Activated naive CD4-positive, alpha-beta T cell treated with anti-CD3 and anti-CD28 coated beads for 36 hours (primary cell): ENCODE results near the gene FAM78A. TPM values are rescaled to one million over a fixed set of nuclear protein-coding genes. Genes with fewer than 3 reads are reported as not detected.

Experiments
- CTCF ChIA-PET: fragments of 350-600 bp; sonication (Branson Sonifier 250); formaldehyde crosslinking; loops from one replicate; lab custom pipeline; 2021; ENCODE audit warnings: antibody characterized with exemption; lab: Charles Lee
- DNase-seq: peaks from one replicate; pipeline ENCODE4 v3.0.0-alpha.2; 2020
- H3K27ac Mint-ChIP-seq: one replicate; pipeline ENCODE4 v1.8.0; 2021; ENCODE audit warnings: mild to moderate bottlenecking, mixed read lengths
- H3K27me3 Mint-ChIP-seq: one replicate; pipeline ENCODE4 v1.8.0; 2021; ENCODE audit warnings: low read depth, mixed read lengths
- H3K36me3 Mint-ChIP-seq: one replicate; pipeline ENCODE4 v1.8.0; 2021; ENCODE audit warnings: low read depth, mixed read lengths
- H3K4me1 Mint-ChIP-seq: one replicate; pipeline ENCODE4 v1.8.0; 2021; ENCODE audit warnings: low read depth, mixed read lengths
- H3K4me3 Mint-ChIP-seq: one replicate; pipeline ENCODE4 v1.8.0; 2021; ENCODE audit warnings: mild to moderate bottlenecking, moderate library complexity, mixed read lengths
- H3K9me3 Mint-ChIP-seq: one replicate; pipeline ENCODE4 v1.8.0; 2021; ENCODE audit warnings: mixed read lengths
- intact Hi-C: fragments of 100-400 bp; cut with micrococcal nuclease; formaldehyde crosslinking; loops from one replicate; pipeline ENCODE4 v1.15.1; 2023
- total RNA-seq, 2 experiments: library from RNA; stranded (reverse); gene quantifications; one replicate each; pipeline ENCODE4 v1.2.3, GENCODE V29; 2021

FAM78A gene
- total RNA-seq, 2 experiments from 2014 or later, result 24.1 to 24.7 TPM

- intact Hi-C loops, result no loop called here
- CTCF ChIA-PET, result interaction anchor here (1.4 kb wide), 1 partner anchor 50 kb away, joined by 3 read pairs; no protein-coding TSS in a partner anchor
- Mint-ChIP-seq H3K27ac (no peak overlapping the region), H3K9me3 (no peaks in the 10 kb centered on the region), H3K4me3 (no peak overlapping the region), H3K27me3 (no peaks in the 10 kb centered on the region), H3K4me1 (no peaks in the 10 kb centered on the region), H3K36me3 (no peaks in the 10 kb centered on the region)
- no peak for DNase-seq
These were observed 23.1 kb upstream of the FAM78A start for GRCh38 chr9:131299346-131299960.

- intact Hi-C loops, result no loop called here
- no peak for DNase-seq
- Mint-ChIP-seq H3K27me3 (no peaks in the 10 kb centered on the region), H3K9me3 (no peaks in the 10 kb centered on the region), H3K27ac (no peak overlapping the region), H3K4me3 (no peak overlapping the region), H3K4me1 (no peaks in the 10 kb centered on the region), H3K36me3 (no peaks in the 10 kb centered on the region)
- CTCF ChIA-PET, result interaction anchor here (1.4 kb wide), 1 partner anchor 51 kb away, joined by 3 read pairs; no protein-coding TSS in a partner anchor
These were observed 22.5 kb upstream of the FAM78A start for GRCh38 chr9:131298816-131299215.

- Mint-ChIP-seq H3K4me3 (no peak overlapping the region), H3K27ac (no peak overlapping the region), H3K27me3 (no peaks in the 10 kb centered on the region), H3K36me3 (no peaks in the 10 kb centered on the region), H3K9me3 (no peaks in the 10 kb centered on the region), H3K4me1 (no peaks in the 10 kb centered on the region)
- no peak for DNase-seq
- intact Hi-C loops, result no loop called here
- CTCF ChIA-PET, result interaction anchor here (1.4 kb wide), 1 partner anchor 51 kb away, joined by 3 read pairs; no protein-coding TSS in a partner anchor
These were observed 22.0 kb upstream of the FAM78A start for GRCh38 chr9:131298341-131298740.

- H3K4me3 Mint-ChIP-seq, result no peak overlapping the region
- H3K27ac Mint-ChIP-seq, result no peak overlapping the region
- DNase-seq, result no peak
These were observed 21.6 kb upstream of the FAM78A start for GRCh38 chr9:131297903-131298302.

GRCh38 chr9:131296906-131297500 is 20.7 kb upstream of the FAM78A start:
- no peak for DNase-seq
- intact Hi-C loops, result no loop called here
- CTCF ChIA-PET, result no interaction called here
- Mint-ChIP-seq H3K4me3 (no peak overlapping the region), H3K27me3 (no peaks in the 10 kb centered on the region), H3K36me3 (no peaks in the 10 kb centered on the region), H3K9me3 (no peaks in the 10 kb centered on the region), H3K4me1 (no peaks in the 10 kb centered on the region), H3K27ac (no peak overlapping the region)

More at GRCh38 chr9:131297903-131298302, 21.6 kb upstream of the FAM78A start:
- no peaks in the 10 kb centered on the region for H3K4me1 Mint-ChIP-seq
- CTCF ChIA-PET, result interaction anchor here (1.4 kb wide), 1 partner anchor 52 kb away, joined by 3 read pairs; no protein-coding TSS in a partner anchor
- intact Hi-C loops, result no loop called here
- no peaks in the 10 kb centered on the region for H3K9me3 Mint-ChIP-seq
- H3K27me3 Mint-ChIP-seq, result no peaks in the 10 kb centered on the region
- H3K36me3 Mint-ChIP-seq, result no peaks in the 10 kb centered on the region

- CTCF ChIA-PET, result no interaction called here
- no peaks in the 10 kb centered on the region for H3K4me1 Mint-ChIP-seq
- no peak for DNase-seq
- H3K9me3 Mint-ChIP-seq, result no peaks in the 10 kb centered on the region
- no peak overlapping the region for H3K4me3 Mint-ChIP-seq
- H3K36me3 Mint-ChIP-seq, result no peaks in the 10 kb centered on the region
- H3K27ac Mint-ChIP-seq, result no peak overlapping the region
- H3K27me3 Mint-ChIP-seq, result no peaks in the 10 kb centered on the region
- intact Hi-C loops, result no loop called here
These were observed 20.1 kb upstream of the FAM78A start for GRCh38 chr9:131296460-131296859.

GRCh38 chr9:131292937-131293336 is 16.6 kb upstream of the FAM78A start:
- Mint-ChIP-seq H3K36me3 (no peaks in the 10 kb centered on the region), H3K27me3 (no peaks in the 10 kb centered on the region), H3K27ac (no peak overlapping the region), H3K4me1 (no peaks in the 10 kb centered on the region), H3K9me3 (no peaks in the 10 kb centered on the region), H3K4me3 (no peak overlapping the region)
- intact Hi-C loops, result no loop called here
- no peak for DNase-seq
- CTCF ChIA-PET, result interaction anchor here (0.7 to 1.4 kb wide), 4 partner anchors 44 to 344 kb away, joined by 3 to 4 read pairs (median 4); no protein-coding TSS in a partner anchor

- Mint-ChIP-seq H3K36me3 (no peaks in the 10 kb centered on the region), H3K27me3 (no peaks in the 10 kb centered on the region), H3K9me3 (no peaks in the 10 kb centered on the region), H3K27ac (no peak overlapping the region), H3K4me1 (no peaks in the 10 kb centered on the region), H3K4me3 (no peak overlapping the region)
- intact Hi-C loops, result no loop called here
- no peak for DNase-seq
- CTCF ChIA-PET, result interaction anchor here (0.7 to 1.4 kb wide), 3 partner anchors 45 to 851 kb away, joined by 3 to 4 read pairs (median 3); no protein-coding TSS in a partner anchor
These were observed 15.5 kb upstream of the FAM78A start for GRCh38 chr9:131291795-131292315.

GRCh38 chr9:131290767-131291370 is 14.6 kb upstream of the FAM78A start:
- no peak overlapping the region for H3K27ac Mint-ChIP-seq
- no peaks in the 10 kb centered on the region for H3K9me3 Mint-ChIP-seq
- no peaks in the 10 kb centered on the region for H3K27me3 Mint-ChIP-seq
- no peaks in the 10 kb centered on the region for H3K36me3 Mint-ChIP-seq
- CTCF ChIA-PET, result no interaction called here
- no peak overlapping the region for H3K4me3 Mint-ChIP-seq
- intact Hi-C loops, result no loop called here
- no peaks in the 10 kb centered on the region for H3K4me1 Mint-ChIP-seq
- no peak for DNase-seq

- H3K27me3 Mint-ChIP-seq, result no peaks in the 10 kb centered on the region
- no peaks in the 10 kb centered on the region for H3K4me1 Mint-ChIP-seq
- H3K4me3 Mint-ChIP-seq, result no peak overlapping the region
- CTCF ChIA-PET, result interaction anchor here (1.3 to 2.3 kb wide), 2 partner anchors 46 to 113 kb away, joined by 3 to 11 read pairs; no protein-coding TSS in a partner anchor
- no peak overlapping the region for H3K27ac Mint-ChIP-seq
- intact Hi-C loops, result no loop called here
- no peaks in the 10 kb centered on the region for H3K36me3 Mint-ChIP-seq
- DNase-seq, result no peak
- no peaks in the 10 kb centered on the region for H3K9me3 Mint-ChIP-seq
These were observed 13.9 kb upstream of the FAM78A start for GRCh38 chr9:131290036-131290766.

GRCh38 chr9:131289301-131290035 is 13.2 kb upstream of the FAM78A start, which contains the start of gene PLPP7:
Gene PLPP7 (plus strand): TSS chr9:131289723. CDS start chr9:131289998, 275 bp downstream.
- DNase-seq, result no peak
- Mint-ChIP-seq H3K9me3 (no peaks in the 10 kb centered on the region), H3K4me1 (no peaks in the 10 kb centered on the region), H3K27me3 (no peaks in the 10 kb centered on the region), H3K36me3 (no peaks in the 10 kb centered on the region), H3K4me3 (peak within 1 kb of the TSS; percentile 36), H3K27ac (no peak within 1 kb of the TSS)
- CTCF ChIA-PET, result interaction anchor here (0.6 to 2.3 kb wide), 3 partner anchors 47 to 116 kb away, joined by 3 to 11 read pairs (median 3); no protein-coding TSS in a partner anchor
- intact Hi-C loops, result no loop called here
